IPS-11a (cell line): ENCODE results near the gene EMILIN1.
"Not testable (repeated sequence)": the region's sequence is repeated elsewhere in the genome, so short reads cannot be mapped to it uniquely, and the experiment has no call there.

Experiments
- H3K4me3 ChIP-seq: one replicate; pipeline ENCODE4 v1.5.1; 2013; ENCODE audit warnings: low read depth, low read length, control low read depth

Gene EMILIN1

GRCh38 chr2:27092696-27093429, 14.4 kb downstream of the EMILIN1 start:
- H3K4me3 ChIP-seq = no peak overlapping the region

DNA sequence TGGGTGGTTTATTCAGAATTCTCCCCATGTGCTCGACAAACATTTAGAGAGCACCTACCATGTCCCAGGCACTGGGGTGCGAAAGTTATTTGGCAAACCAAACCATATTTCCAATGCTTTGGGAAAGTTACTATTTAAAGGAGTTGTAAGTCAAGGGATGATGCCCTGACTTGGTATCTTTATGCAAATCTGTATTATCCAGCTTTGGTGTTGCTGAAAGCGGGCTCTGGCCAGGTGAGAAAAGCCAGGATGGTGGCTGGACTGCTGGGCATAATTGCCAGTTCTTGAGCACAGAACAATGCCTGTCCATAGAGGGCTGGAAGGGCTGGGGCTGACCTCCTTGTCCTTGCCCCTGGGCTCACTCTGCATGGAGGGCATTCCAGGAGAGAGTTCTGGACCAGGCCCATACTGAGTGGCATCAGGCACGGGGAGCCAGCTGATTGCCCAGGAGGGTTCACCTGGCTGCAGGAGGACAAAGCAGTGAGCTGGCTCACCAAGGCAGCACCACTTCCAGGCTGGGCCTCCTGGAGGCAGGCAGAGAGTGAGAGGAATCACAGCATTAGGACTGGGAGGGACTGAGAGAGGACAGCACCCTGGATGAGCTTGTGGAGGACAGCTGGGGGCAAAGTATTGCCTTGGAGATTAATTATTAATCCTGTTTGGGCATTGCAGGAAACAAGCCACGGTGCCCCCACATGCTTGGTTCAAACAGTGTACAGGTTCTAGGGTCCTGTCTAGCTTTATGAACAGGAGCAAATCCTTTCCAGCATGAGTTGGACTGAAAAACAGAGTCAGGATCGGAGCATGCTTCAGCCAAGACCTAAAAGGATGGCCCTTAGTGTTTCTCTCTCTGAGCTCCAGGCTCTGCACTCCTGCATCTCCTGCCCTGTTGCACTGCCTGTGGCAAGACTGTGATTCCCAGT, 15.3 kb downstream of the EMILIN1 start:
- H3K4me3 ChIP-seq = no peak overlapping the region

GRCh38 chr2:27094353-27094984, 16.1 kb downstream of the EMILIN1 start:
- no peak overlapping the region for H3K4me3 ChIP-seq

DNA sequence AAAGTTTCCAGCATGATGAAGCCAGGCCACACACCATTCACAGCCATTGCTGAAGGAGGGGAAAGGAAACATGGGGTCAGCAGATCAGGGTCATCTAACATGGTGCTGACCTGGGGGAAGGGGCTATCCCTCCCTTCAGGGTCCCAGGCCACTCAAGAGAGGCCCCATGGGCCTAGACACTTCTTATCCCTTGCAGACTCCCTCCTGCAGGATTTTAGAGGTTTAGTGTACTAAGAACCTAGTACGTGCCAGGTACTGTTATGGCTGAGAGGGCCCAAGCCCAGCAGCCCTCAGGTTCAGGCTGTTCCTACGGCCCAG, 17.0 kb downstream of the EMILIN1 start:
- H3K4me3 ChIP-seq = no peak overlapping the region

- H3K4me3 ChIP-seq = no peak overlapping the region
Observed at GRCh38 chr2:27095745-27096651, 17.6 kb downstream of the EMILIN1 start.

GRCh38 chr2:27096748-27097297, 18.4 kb downstream of the EMILIN1 start:
- H3K4me3 ChIP-seq = no peak overlapping the region

GRCh38 chr2:27097341-27097740, 18.9 kb downstream of the EMILIN1 start:
- no peak overlapping the region for H3K4me3 ChIP-seq

DNA sequence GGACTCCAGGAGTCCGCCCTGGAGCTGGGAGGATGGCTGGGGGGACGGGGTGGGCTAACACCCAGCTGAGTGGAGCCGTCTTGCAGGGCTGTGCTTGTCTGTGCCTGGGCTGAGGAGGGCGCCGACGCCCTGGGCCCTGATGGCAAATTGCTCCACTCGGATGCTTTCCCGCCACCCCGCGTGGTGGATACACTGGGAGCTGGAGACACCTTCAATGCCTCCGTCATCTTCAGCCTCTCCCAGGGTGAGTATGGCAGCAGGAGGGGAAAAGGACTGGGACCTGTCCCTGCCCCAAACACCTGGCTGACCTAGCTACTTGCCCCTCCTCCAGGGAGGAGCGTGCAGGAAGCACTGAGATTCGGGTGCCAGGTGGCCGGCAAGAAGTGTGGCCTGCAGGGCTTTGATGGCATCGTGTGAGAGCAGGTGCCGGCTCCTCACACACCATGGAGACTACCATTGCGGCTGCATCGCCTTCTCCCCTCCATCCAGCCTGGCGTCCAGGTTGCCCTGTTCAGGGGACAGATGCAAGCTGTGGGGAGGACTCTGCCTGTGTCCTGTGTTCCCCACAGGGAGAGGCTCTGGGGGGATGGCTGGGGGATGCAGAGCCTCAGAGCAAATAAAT, 21.0 kb downstream of the EMILIN1 start:
- no peak overlapping the region for H3K4me3 ChIP-seq

DNA sequence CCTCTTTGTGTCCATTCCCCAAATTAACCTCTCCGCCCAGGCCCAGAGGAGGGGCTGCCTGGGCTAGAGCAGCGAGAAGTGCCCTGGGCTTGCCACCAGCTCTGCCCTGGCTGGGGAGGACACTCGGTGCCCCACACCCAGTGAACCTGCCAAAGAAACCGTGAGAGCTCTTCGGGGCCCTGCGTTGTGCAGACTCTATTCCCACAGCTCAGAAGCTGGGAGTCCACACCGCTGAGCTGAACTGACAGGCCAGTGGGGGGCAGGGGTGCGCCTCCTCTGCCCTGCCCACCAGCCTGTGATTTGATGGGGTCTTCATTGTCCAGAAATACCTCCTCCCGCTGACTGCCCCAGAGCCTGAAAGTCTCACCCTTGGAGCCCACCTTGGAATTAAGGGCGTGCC, 21.6 kb downstream of the EMILIN1 start:
- no peak overlapping the region for H3K4me3 ChIP-seq

- no peak overlapping the region for H3K4me3 ChIP-seq
Observed at GRCh38 chr2:27102329-27102728, 23.9 kb downstream of the EMILIN1 start.

DNA sequence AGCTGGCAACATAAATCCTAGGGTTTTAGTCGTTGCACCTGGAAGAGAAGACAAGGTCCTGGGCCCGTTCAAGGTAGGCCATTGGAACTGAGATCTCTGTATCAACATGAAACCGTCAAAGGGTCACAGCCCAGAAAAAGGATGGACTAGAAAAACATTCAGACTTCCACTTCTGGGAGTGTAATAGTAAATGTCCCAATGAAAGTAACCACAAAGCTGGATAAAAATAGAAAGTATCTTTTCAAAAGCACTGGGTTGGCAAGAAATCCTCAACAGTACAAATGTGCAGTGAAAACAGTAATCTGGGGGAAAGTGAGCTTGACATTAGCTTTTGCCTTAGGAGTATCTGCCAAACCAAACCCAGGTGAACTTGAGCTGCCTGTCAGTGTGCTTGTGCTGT, 27.6 kb downstream of the EMILIN1 start:
- no peak overlapping the region for H3K4me3 ChIP-seq

- no peak overlapping the region for H3K4me3 ChIP-seq
Observed at GRCh38 chr2:27108221-27108620, 29.8 kb downstream of the EMILIN1 start.

DNA sequence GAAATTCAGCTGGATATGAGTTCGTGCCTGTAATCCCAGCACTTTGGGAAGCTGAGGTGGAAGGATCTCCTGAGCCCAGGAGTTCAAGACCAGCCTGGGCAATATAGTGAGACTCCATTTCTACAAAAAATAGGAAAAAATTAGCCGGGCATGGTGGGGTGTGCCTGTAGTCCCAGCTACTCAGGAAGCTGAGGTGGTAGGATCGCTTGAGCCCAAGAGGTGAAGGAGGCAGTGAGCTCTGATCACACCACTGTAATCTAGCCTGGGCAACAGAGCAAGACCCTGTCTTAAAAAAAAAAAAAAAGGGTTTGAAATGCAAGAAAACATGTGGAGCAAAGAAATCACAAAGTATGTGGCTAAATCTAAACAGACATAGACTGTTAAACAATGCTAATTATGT, 30.7 kb downstream of the EMILIN1 start:
- no peak overlapping the region for H3K4me3 ChIP-seq

- not testable (repeated sequence) for H3K4me3 ChIP-seq
Observed at GRCh38 chr2:27110603-27111352, 32.4 kb downstream of the EMILIN1 start.

GRCh38 chr2:27111392-27112078, 33.1 kb downstream of the EMILIN1 start:
- not testable (repeated sequence) for H3K4me3 ChIP-seq

- H3K4me3 ChIP-seq = no peak overlapping the region
Observed at GRCh38 chr2:27115519-27115918, 37.1 kb downstream of the EMILIN1 start.

DNA sequence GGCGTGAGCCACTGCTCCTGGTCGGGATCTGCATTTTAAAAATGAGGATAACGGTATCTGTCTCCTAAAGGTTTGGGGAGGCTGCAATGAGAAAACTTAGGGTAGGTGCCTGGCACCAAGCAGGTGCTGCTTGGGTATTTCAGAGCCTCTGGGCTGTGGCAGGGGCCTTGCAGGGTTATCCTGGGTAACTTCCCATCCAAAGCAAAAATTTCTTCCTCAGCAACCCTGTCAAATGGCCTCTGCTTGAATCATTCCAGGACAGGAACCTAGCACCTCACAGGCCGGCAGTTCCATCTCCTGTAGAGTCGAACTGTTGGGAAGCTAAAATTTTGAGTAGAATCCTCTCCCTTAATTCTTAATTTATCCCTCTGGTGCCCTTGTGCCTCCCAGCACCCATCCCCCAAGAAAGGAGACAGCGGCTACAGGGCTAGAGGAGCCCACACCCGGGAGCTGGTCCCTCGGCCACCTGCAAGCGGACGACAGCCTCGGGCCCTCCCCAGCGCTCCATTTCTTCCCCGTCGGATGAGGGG, 39.6 kb downstream of the EMILIN1 start:
- H3K4me3 ChIP-seq = no peak overlapping the region

DNA sequence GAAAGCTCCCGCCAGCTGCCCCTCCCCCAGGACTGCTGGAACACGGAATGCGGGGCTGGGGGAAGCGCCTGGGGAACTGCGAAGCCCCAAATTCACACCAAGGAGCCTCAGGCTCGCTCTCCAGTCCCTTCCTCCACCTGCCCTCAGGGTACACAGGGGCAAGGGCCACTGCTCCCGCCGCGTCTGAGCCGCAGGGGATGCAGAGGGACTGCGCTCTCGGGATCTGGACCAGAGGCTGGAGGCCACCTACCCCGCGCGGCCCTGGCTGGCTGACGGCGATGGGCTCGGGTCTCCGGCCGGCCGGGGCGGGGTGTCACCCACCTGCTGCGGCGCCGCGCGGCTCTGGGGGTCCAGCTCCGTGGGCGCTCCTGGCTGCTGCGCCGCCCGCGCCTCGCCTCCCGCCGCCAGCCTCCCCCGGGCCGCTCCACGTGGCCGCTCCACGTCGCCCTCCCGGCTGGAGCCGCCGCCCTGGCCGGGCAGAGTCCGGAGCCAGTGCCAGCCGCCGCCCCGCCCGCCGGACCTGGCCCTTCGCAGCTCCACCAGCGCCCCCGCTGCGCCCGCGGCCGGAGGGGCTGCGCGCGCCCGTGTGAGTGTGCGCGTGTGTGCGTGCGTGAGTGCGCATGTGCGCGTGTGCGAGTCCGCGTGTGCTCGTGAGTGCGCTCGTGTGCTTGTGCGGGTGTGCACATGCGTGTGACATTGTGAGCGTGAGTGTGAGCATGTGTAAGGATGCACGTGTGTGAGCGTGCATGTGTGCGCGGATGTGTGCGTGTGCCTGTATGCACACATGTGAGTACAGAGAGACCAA, 40.3 kb downstream of the EMILIN1 start, which contains the start of gene CGREF1:
TSS of gene CGREF1 (minus strand) at position 604 of the 805 bp plus-strand sequence. CDS start 14,762 bp downstream, outside the sequence.
- H3K4me3 ChIP-seq = peak within 1 kb of the TSS; percentile 35
